ENCODE data around the gene SLC36A3. TPM values are rescaled to one million over a fixed set of nuclear protein-coding genes. Genes with fewer than 3 reads are reported as not detected.

Gene SLC36A3
- total RNA-seq, 3 donors from 2014 or later (not counting 1 experiment from before 2014, with no cell fraction given): not detected

- Histone ChIP-seq H3K4me3 (ENCODE audit: low read length) (no peak overlapping the region), H3K36me3 (ENCODE audit: control insufficient read depth, insufficient read depth, low read length) (no peaks in the 10 kb centered on the region), H3K27ac (ENCODE audit: low read length) (no peak overlapping the region), H3K27me3 (ENCODE audit: control insufficient read depth, insufficient read depth, low read length) (no peaks in the 10 kb centered on the region), H3K9me3 (ENCODE audit: control insufficient read depth, insufficient read depth, low read length) (no peaks in the 10 kb centered on the region), H3K4me1 (ENCODE audit: control insufficient read depth, insufficient read depth, low read length) (peaks cover 9% of the 10 kb centered on the region)
- Mint-ChIP-seq H3K4me1 (peaks cover 9 to 15% of the 10 kb centered on the region in 2 donors), H3K9me3 (no peaks in the 10 kb centered on the region), H3K36me3 (no peaks in the 10 kb centered on the region), H3K27me3 (ENCODE audit: low read depth in 2 of 2) (peaks cover 5 to 7% of the 10 kb centered on the region in 2 donors), H3K27ac (no peak overlapping the region), H3K4me3 (no peak overlapping the region)
- ATAC-seq (no peak), DNase-seq (no peak)
- no peak for TF ChIP-seq CTCF (IDR thresholded peaks at IDR 0.05)
- WGBS (ENCODE audit: insufficient coverage): no CpG with 5 or more reads among the region's 4 CpGs
- intact Hi-C loops (cut with micrococcal nuclease): no loop called here
Observed at GRCh38 chr5:151245680-151246219, 57.8 kb downstream of the SLC36A3 start.

GRCh38 chr5:151244206-151244605 is 59.4 kb downstream of the SLC36A3 start:
- no peak overlapping the region for H3K27ac ChIP-seq (ENCODE audit: low read length)
- no peaks in the 10 kb centered on the region for H3K36me3 Mint-ChIP-seq
- peaks cover 11% of the 10 kb centered on the region in 2 donors for H3K4me1 Mint-ChIP-seq
- H3K4me3 Mint-ChIP-seq: no peak overlapping the region
- H3K4me1 ChIP-seq (ENCODE audit: control insufficient read depth, insufficient read depth, low read length): peaks cover 9% of the 10 kb centered on the region
- no peak overlapping the region for H3K4me3 ChIP-seq (ENCODE audit: low read length)
- H3K27me3 Mint-ChIP-seq (ENCODE audit: low read depth in 2 of 2): peaks cover 0 to 7% of the 10 kb centered on the region in 2 donors
- intact Hi-C loops (cut with micrococcal nuclease): no loop called here
- no peaks in the 10 kb centered on the region for H3K9me3 ChIP-seq (ENCODE audit: control insufficient read depth, insufficient read depth, low read length)
- WGBS (ENCODE audit: insufficient coverage): 46% methylated on average over 3 of the region's 3 CpGs
- H3K27ac Mint-ChIP-seq: no peak overlapping the region
- ATAC-seq (peak in 1 of 3 donors; percentile 56), DNase-seq (no peak)
- H3K27me3 ChIP-seq (ENCODE audit: control insufficient read depth, insufficient read depth, low read length): no peaks in the 10 kb centered on the region
- TF ChIP-seq CTCF (IDR thresholded peaks at IDR 0.05): no peak
- H3K36me3 ChIP-seq (ENCODE audit: control insufficient read depth, insufficient read depth, low read length): no peaks in the 10 kb centered on the region
- no peaks in the 10 kb centered on the region for H3K9me3 Mint-ChIP-seq

GRCh38 chr5:151243564-151243963 is 60.0 kb downstream of the SLC36A3 start:
- peaks cover 0 to 3% of the 10 kb centered on the region in 2 donors for H3K27me3 Mint-ChIP-seq (ENCODE audit: low read depth in 2 of 2)
- H3K27ac Mint-ChIP-seq: no peak overlapping the region
- 77% methylated on average over 4 of the region's 4 CpGs for WGBS (ENCODE audit: insufficient coverage)
- no peak overlapping the region for H3K27ac ChIP-seq (ENCODE audit: low read length)
- no peak for TF ChIP-seq CTCF (IDR thresholded peaks at IDR 0.05)
- no peaks in the 10 kb centered on the region for H3K9me3 ChIP-seq (ENCODE audit: control insufficient read depth, insufficient read depth, low read length)
- H3K4me3 Mint-ChIP-seq: no peak overlapping the region
- no peaks in the 10 kb centered on the region for H3K36me3 Mint-ChIP-seq
- H3K36me3 ChIP-seq (ENCODE audit: control insufficient read depth, insufficient read depth, low read length): no peaks in the 10 kb centered on the region
- H3K27me3 ChIP-seq (ENCODE audit: control insufficient read depth, insufficient read depth, low read length): no peaks in the 10 kb centered on the region
- H3K4me1 Mint-ChIP-seq: peaks cover 13 to 14% of the 10 kb centered on the region in 2 donors
- no peak overlapping the region for H3K4me3 ChIP-seq (ENCODE audit: low read length)
- DNase-seq (no peak), ATAC-seq (no peak)
- no peaks in the 10 kb centered on the region for H3K9me3 Mint-ChIP-seq
- intact Hi-C loops (cut with micrococcal nuclease): no loop called here
- peaks cover 9% of the 10 kb centered on the region for H3K4me1 ChIP-seq (ENCODE audit: control insufficient read depth, insufficient read depth, low read length)

GRCh38 chr5:151243127-151243526 is 60.4 kb downstream of the SLC36A3 start:
- no peaks in the 10 kb centered on the region for H3K9me3 ChIP-seq (ENCODE audit: control insufficient read depth, insufficient read depth, low read length)
- intact Hi-C loops (cut with micrococcal nuclease): no loop called here
- DNase-seq: no peak
- H3K9me3 Mint-ChIP-seq: no peaks in the 10 kb centered on the region
- H3K36me3 Mint-ChIP-seq: no peaks in the 10 kb centered on the region
- H3K4me1 ChIP-seq (ENCODE audit: control insufficient read depth, insufficient read depth, low read length): peaks cover 9% of the 10 kb centered on the region
- no peak for ATAC-seq
- H3K27me3 ChIP-seq (ENCODE audit: control insufficient read depth, insufficient read depth, low read length): no peaks in the 10 kb centered on the region
- no peak overlapping the region for H3K27ac Mint-ChIP-seq
- no peaks in the 10 kb centered on the region for H3K36me3 ChIP-seq (ENCODE audit: control insufficient read depth, insufficient read depth, low read length)
- 87% methylated on average over 4 of the region's 4 CpGs for WGBS (ENCODE audit: insufficient coverage)
- H3K27ac ChIP-seq (ENCODE audit: low read length): no peak overlapping the region
- H3K27me3 Mint-ChIP-seq (ENCODE audit: low read depth in 2 of 2): no peaks in the 10 kb centered on the region
- H3K4me3 ChIP-seq (ENCODE audit: low read length): no peak overlapping the region
- peaks cover 13 to 14% of the 10 kb centered on the region in 2 donors for H3K4me1 Mint-ChIP-seq
- no peak overlapping the region for H3K4me3 Mint-ChIP-seq
- TF ChIP-seq CTCF (IDR thresholded peaks at IDR 0.05): no peak
